Measurements from ENCODE around the gene CEACAM7.

DNA sequence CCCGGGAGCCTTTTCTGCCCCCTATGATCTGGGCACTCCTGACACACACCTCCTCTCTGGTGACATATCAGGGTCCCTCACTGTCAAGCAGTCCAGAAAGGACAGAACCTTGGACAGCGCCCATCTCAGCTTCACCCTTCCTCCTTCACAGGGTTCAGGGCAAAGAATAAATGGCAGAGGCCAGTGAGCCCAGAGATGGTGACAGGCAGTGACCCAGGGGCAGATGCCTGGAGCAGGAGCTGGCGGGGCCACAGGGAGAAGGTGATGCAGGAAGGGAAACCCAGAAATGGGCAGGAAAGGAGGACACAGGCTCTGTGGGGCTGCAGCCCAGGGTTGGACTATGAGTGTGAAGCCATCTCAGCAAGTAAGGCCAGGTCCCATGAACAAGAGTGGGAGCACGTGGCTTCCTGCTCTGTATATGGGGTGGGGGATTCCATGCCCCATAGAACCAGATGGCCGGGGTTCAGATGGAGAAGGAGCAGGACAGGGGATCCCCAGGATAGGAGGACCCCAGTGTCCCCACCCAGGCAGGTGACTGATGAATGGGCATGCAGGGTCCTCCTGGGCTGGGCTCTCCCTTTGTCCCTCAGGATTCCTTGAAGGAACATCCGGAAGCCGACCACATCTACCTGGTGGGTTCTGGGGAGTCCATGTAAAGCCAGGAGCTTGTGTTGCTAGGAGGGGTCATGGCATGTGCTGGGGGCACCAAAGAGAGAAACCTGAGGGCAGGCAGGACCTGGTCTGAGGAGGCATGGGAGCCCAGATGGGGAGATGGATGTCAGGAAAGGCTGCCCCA, 8.5 kb upstream of the CEACAM7 start:
- TF ChIP-seq EZH2 (IDR thresholded peaks at IDR 0.05; ENCODE audit: insufficient read depth, poor library complexity, severe bottlenecking): no peak
- TF ChIP-seq EZH2phosphoT487 (IDR thresholded peaks at IDR 0.05; ENCODE audit: insufficient read depth, low read depth): no peak

All from GM23248 (cell line).